CD8-positive, alpha-beta memory T cell (primary cell): Measurements from ENCODE around the gene NDUFS6. TPM values are rescaled to one million over a fixed set of nuclear protein-coding genes. Genes with fewer than 3 reads are reported as not detected.

ENCODE experiments used
- CTCF ChIA-PET: fragments of 350-600 bp; sonication (Branson Sonifier 250); formaldehyde crosslinking; loops from one replicate; lab custom pipeline; 2021; ENCODE audit warnings: antibody characterized with exemption; lab: Charles Lee
- POLR2A ChIA-PET: fragments of 350-600 bp; sonication (Branson Sonifier 250); formaldehyde crosslinking; loops from one replicate; lab custom pipeline; 2021; ENCODE audit warnings: antibody characterized with exemption; lab: Charles Lee
- DNase-seq, 5 donors: peaks; one replicate each; pipeline versions ENCODE4 v3.0.0 to v3.0.0-alpha.2; 2020 to 2022; ENCODE audit warnings: mixed read lengths in 1 of 5
- H3K27ac ChIP-seq: one replicate; pipeline ENCODE4 v1.7.0; 2013; ENCODE audit warnings: low read depth, mild to moderate bottlenecking, low read length, moderate library complexity
- H3K27me3 ChIP-seq: 2 replicates; pipeline ENCODE4 v1.7.0; 2013; ENCODE audit warnings: low read length, mild to moderate bottlenecking; ENCODE audit not compliant: insufficient read depth, poor library complexity, severe bottlenecking
- H3K36me3 ChIP-seq: 2 replicates; pipeline ENCODE4 v1.7.0; 2013; ENCODE audit warnings: mild to moderate bottlenecking, low read length, moderate library complexity; ENCODE audit not compliant: insufficient read depth
- H3K4me1 ChIP-seq: 2 replicates; pipeline ENCODE4 v1.7.0; 2013; ENCODE audit warnings: mild to moderate bottlenecking, low read length, moderate library complexity; ENCODE audit not compliant: insufficient read depth
- H3K4me3 ChIP-seq: 2 replicates; pipeline ENCODE4 v1.7.0; 2013; ENCODE audit warnings: mild to moderate bottlenecking, low read length
- H3K9me3 ChIP-seq: 2 replicates; pipeline ENCODE4 v1.7.0; 2013; ENCODE audit warnings: mild to moderate bottlenecking, low read length
- H3K27ac Mint-ChIP-seq, 8 donors: one replicate each; pipeline ENCODE4 v1.8.0; 2020 to 2021; ENCODE audit warnings: mixed read lengths in 8 of 8, mild to moderate bottlenecking in 6 of 8, inconsistent platforms in 3 of 8, moderate library complexity in 3 of 8
- H3K27me3 Mint-ChIP-seq, 2 donors: one replicate each; pipeline ENCODE4 v1.8.0; 2020 to 2021; ENCODE audit warnings: mixed read lengths in 2 of 2, mild to moderate bottlenecking in 1 of 2, moderate library complexity in 1 of 2
- H3K36me3 Mint-ChIP-seq, 3 donors: one replicate each; pipeline ENCODE4 v1.8.0; 2020 to 2021; ENCODE audit warnings: mixed read lengths in 3 of 3, inconsistent platforms in 1 of 3, mild to moderate bottlenecking in 1 of 3
- H3K4me1 Mint-ChIP-seq, 3 donors: one replicate each; pipeline ENCODE4 v1.8.0; 2020 to 2021; ENCODE audit warnings: mixed read lengths in 3 of 3, inconsistent platforms in 1 of 3, mild to moderate bottlenecking in 1 of 3
- H3K4me3 Mint-ChIP-seq, 7 donors: one replicate each; pipeline ENCODE4 v1.8.0; 2020 to 2021; ENCODE audit warnings: mixed read lengths in 7 of 7, mild to moderate bottlenecking in 6 of 7, moderate library complexity in 4 of 7, inconsistent platforms in 2 of 7
- H3K9me3 Mint-ChIP-seq, 5 donors: one replicate each; pipeline ENCODE4 v1.8.0; 2020 to 2022; ENCODE audit warnings: mixed read lengths in 5 of 5, mild to moderate bottlenecking in 3 of 5, moderate library complexity in 2 of 5, inconsistent platforms in 1 of 5
- polyA plus RNA-seq: library from polyadenylated mRNA; unstranded; fragments of 300-500 nt; fragmentation: Illumina TruSeq; gene quantifications from one replicate; pipeline ENCODE4 v1.2.3, GENCODE V29; 2021
- total RNA-seq, 2 experiments: library from RNA; stranded (reverse); gene quantifications; one replicate each; pipeline ENCODE4 v1.2.3, GENCODE V29; 2021

The NDUFS6 gene
- total and polyA plus RNA-seq, 3 experiments from 2014 or later = 43.4 to 83.7 (median 44.2) TPM

GRCh38 chr5:1782385-1783215 lies 18.6 kb upstream of the NDUFS6 start:
- Mint-ChIP-seq H3K27me3 (peaks cover 7% of the 10 kb centered on the region in 2 donors), H3K27ac (peak overlapping the region in 1 of 8 donors; percentile 26), H3K36me3 (no peaks in the 10 kb centered on the region), H3K9me3 (no peaks in the 10 kb centered on the region), H3K4me1 (peaks cover 1 to 27% (median 20%) of the 10 kb centered on the region in 3 donors), H3K4me3 (no peak overlapping the region)
- Histone ChIP-seq H3K4me3 (no peak overlapping the region), H3K27ac (no peak overlapping the region), H3K4me1 (no peaks in the 10 kb centered on the region), H3K9me3 (no peaks in the 10 kb centered on the region), H3K27me3 (no peaks in the 10 kb centered on the region), H3K36me3 (no peaks in the 10 kb centered on the region)
- ChIA-PET CTCF (no interaction called here), POLR2A (no interaction called here)
- no peak for DNase-seq

GRCh38 chr5:1783216-1783554 lies 18.0 kb upstream of the NDUFS6 start:
- DNase-seq = no peak
- no peaks in the 10 kb centered on the region for H3K36me3 Mint-ChIP-seq
- Histone ChIP-seq H3K36me3 (no peaks in the 10 kb centered on the region), H3K27me3 (no peaks in the 10 kb centered on the region), H3K4me1 (no peaks in the 10 kb centered on the region), H3K4me3 (no peak overlapping the region), H3K27ac (no peak overlapping the region), H3K9me3 (no peaks in the 10 kb centered on the region)
- POLR2A ChIA-PET = no interaction called here
- H3K4me3 Mint-ChIP-seq = peak overlapping the region in 1 of 7 donors; percentile 54
- CTCF ChIA-PET = no interaction called here
- peaks cover 4 to 31% (median 24%) of the 10 kb centered on the region in 3 donors for H3K4me1 Mint-ChIP-seq
- H3K27me3 Mint-ChIP-seq = peaks cover 7% of the 10 kb centered on the region in 2 donors
- H3K9me3 Mint-ChIP-seq = no peaks in the 10 kb centered on the region
- peak overlapping the region in 1 of 8 donors; percentile 63 for H3K27ac Mint-ChIP-seq

GRCh38 chr5:1784197-1785050 lies 16.8 kb upstream of the NDUFS6 start:
- no peak overlapping the region for H3K27ac ChIP-seq
- no peaks in the 10 kb centered on the region for H3K36me3 ChIP-seq
- H3K4me3 ChIP-seq = no peak overlapping the region
- H3K4me1 ChIP-seq = no peaks in the 10 kb centered on the region
- DNase-seq = no peak
- Mint-ChIP-seq H3K4me1 (peaks cover 4 to 34% (median 24%) of the 10 kb centered on the region in 3 donors), H3K9me3 (no peaks in the 10 kb centered on the region), H3K36me3 (no peaks in the 10 kb centered on the region), H3K27ac (peak overlapping the region in 3 of 8 donors; percentile 17 to 50 (median 29)), H3K4me3 (peak overlapping the region in 1 of 7 donors; percentile 4), H3K27me3 (peaks cover 7% of the 10 kb centered on the region in 2 donors)
- POLR2A ChIA-PET = no interaction called here
- H3K27me3 ChIP-seq = no peaks in the 10 kb centered on the region
- CTCF ChIA-PET = interaction anchor here (1.2 kb wide), 1 partner anchor 10 kb away, joined by 3 read pairs; no protein-coding TSS in a partner anchor
- no peaks in the 10 kb centered on the region for H3K9me3 ChIP-seq

- Histone ChIP-seq H3K27me3 (no peaks in the 10 kb centered on the region), H3K9me3 (no peaks in the 10 kb centered on the region), H3K4me1 (no peaks in the 10 kb centered on the region), H3K4me3 (no peak overlapping the region), H3K36me3 (no peaks in the 10 kb centered on the region), H3K27ac (no peak overlapping the region)
- ChIA-PET CTCF (interaction anchor here (1.2 kb wide), 1 partner anchor 10 kb away, joined by 3 read pairs; no protein-coding TSS in a partner anchor), POLR2A (no interaction called here)
- no peaks in the 10 kb centered on the region for H3K9me3 Mint-ChIP-seq
- peaks cover 7% of the 10 kb centered on the region in 2 donors for H3K27me3 Mint-ChIP-seq
- DNase-seq = peak in 1 of 5 donors; percentile 20
- no peaks in the 10 kb centered on the region for H3K36me3 Mint-ChIP-seq
- H3K27ac Mint-ChIP-seq = no peak overlapping the region
- peaks cover 6 to 39% (median 29%) of the 10 kb centered on the region in 3 donors for H3K4me1 Mint-ChIP-seq
- peak overlapping the region in 1 of 7 donors; percentile 4 for H3K4me3 Mint-ChIP-seq
These were observed 16.1 kb upstream of the NDUFS6 start for GRCh38 chr5:1785062-1785461.

GRCh38 chr5:1785984-1786383 lies 15.2 kb upstream of the NDUFS6 start:
- no peaks in the 10 kb centered on the region for H3K4me1 ChIP-seq
- H3K9me3 Mint-ChIP-seq = no peaks in the 10 kb centered on the region
- CTCF ChIA-PET = interaction anchor here (1.2 kb wide), 1 partner anchor 11 kb away, joined by 3 read pairs; no protein-coding TSS in a partner anchor
- no peak overlapping the region for H3K27ac Mint-ChIP-seq
- DNase-seq = peak in 1 of 5 donors; percentile 38
- H3K36me3 ChIP-seq = no peaks in the 10 kb centered on the region
- no peak overlapping the region for H3K4me3 Mint-ChIP-seq
- H3K27ac ChIP-seq = no peak overlapping the region
- no peaks in the 10 kb centered on the region for H3K36me3 Mint-ChIP-seq
- no peaks in the 10 kb centered on the region for H3K27me3 ChIP-seq
- H3K9me3 ChIP-seq = no peaks in the 10 kb centered on the region
- peaks cover 7% of the 10 kb centered on the region in 2 donors for H3K27me3 Mint-ChIP-seq
- H3K4me3 ChIP-seq = no peak overlapping the region
- H3K4me1 Mint-ChIP-seq = peaks cover 8 to 47% (median 37%) of the 10 kb centered on the region in 3 donors
- POLR2A ChIA-PET = no interaction called here

- no peak overlapping the region for H3K4me3 Mint-ChIP-seq
- H3K27ac Mint-ChIP-seq = no peak overlapping the region
- H3K36me3 Mint-ChIP-seq = no peaks in the 10 kb centered on the region
- peaks cover 11 to 56% (median 44%) of the 10 kb centered on the region in 3 donors for H3K4me1 Mint-ChIP-seq
- no peak overlapping the region for H3K27ac ChIP-seq
- DNase-seq = peak in 1 of 5 donors; percentile 21
- H3K4me3 ChIP-seq = no peak overlapping the region
- H3K27me3 Mint-ChIP-seq = peaks cover 7% of the 10 kb centered on the region in 2 donors
- ChIA-PET POLR2A (no interaction called here), CTCF (no interaction called here)
- no peaks in the 10 kb centered on the region for H3K9me3 ChIP-seq
- no peaks in the 10 kb centered on the region for H3K27me3 ChIP-seq
- peaks cover 5% of the 10 kb centered on the region for H3K4me1 ChIP-seq
- H3K36me3 ChIP-seq = no peaks in the 10 kb centered on the region
- no peaks in the 10 kb centered on the region for H3K9me3 Mint-ChIP-seq
These were observed 14.4 kb upstream of the NDUFS6 start for GRCh38 chr5:1786621-1787471.

- no peak overlapping the region for H3K27ac ChIP-seq
- no peaks in the 10 kb centered on the region for H3K36me3 ChIP-seq
- ChIA-PET POLR2A (no interaction called here), CTCF (no interaction called here)
- H3K4me1 ChIP-seq = peaks cover 12% of the 10 kb centered on the region
- Mint-ChIP-seq H3K27ac (peak overlapping the region in 2 of 8 donors; percentile 35 to 60), H3K9me3 (no peaks in the 10 kb centered on the region), H3K4me3 (no peak overlapping the region), H3K27me3 (peaks cover 5 to 7% of the 10 kb centered on the region in 2 donors), H3K36me3 (no peaks in the 10 kb centered on the region), H3K4me1 (peaks cover 18 to 61% (median 51%) of the 10 kb centered on the region in 3 donors)
- H3K27me3 ChIP-seq = no peaks in the 10 kb centered on the region
- H3K4me3 ChIP-seq = no peak overlapping the region
- DNase-seq = no peak
- H3K9me3 ChIP-seq = no peaks in the 10 kb centered on the region
These were observed 13.6 kb upstream of the NDUFS6 start for GRCh38 chr5:1787472-1788047.
